Left forelimb (tissue), 1 donor: ENCODE measurements around the gene QRICH2.
"Not testable (repeated sequence)": the region's sequence is repeated elsewhere in the genome, so short reads cannot be mapped to it uniquely, and the experiment has no call there.

Experiments
- DNase-seq: peaks from one replicate; pipeline ENCODE4 v3.0.0-alpha.2; 2018; ENCODE audit warnings: low spot score

QRICH2 gene

GRCh38 chr17:76247304-76247703, 60.8 kb downstream of the QRICH2 start:
- DNase-seq, result no peak

DNA sequence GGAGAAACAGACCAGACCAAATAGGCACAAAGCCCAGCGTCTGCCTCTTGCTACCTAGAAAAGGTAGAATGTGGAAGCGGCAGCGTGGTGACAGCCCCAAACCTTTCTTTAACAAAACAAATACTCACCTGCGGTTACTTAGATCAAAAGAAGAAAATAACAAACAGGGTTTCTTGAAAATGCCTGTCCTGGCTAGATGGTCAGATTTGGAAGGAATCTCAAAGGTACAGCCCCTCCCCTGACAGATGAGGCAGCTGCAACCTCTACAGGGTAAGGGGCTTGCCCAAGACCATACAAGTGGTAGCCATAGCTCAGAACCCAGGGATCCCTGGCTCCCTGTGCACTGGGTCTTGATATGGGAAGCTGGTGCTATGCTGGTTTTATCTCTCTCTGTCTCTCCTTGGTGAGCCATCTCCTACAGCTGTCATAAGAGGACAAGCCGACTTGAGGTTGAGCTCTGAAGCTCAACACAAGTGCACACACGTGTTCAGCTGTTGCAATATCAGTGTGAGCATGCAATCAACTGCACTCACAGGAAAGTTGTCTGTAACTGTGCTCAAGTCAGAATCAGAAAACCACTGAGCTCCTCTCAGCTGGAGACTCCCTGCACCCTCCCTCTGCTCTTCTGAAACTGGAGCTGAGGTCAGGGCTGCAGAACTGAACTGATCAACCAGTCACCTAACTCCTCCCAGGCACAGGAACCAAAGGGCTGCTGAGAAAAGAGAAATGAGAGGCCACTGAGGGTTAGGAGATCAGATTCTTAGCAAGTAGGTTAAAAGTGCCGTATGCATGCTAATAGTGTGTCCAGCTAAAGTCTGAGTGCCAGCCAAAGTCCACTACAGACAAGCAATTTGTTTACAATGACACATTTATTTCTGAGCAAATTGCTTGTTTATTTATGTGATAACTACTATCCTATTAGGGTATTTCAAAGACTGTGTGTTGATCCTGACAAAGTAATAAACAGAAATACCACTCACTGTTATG, 61.7 kb downstream of the QRICH2 start:
- DNase-seq, result no peak

DNA sequence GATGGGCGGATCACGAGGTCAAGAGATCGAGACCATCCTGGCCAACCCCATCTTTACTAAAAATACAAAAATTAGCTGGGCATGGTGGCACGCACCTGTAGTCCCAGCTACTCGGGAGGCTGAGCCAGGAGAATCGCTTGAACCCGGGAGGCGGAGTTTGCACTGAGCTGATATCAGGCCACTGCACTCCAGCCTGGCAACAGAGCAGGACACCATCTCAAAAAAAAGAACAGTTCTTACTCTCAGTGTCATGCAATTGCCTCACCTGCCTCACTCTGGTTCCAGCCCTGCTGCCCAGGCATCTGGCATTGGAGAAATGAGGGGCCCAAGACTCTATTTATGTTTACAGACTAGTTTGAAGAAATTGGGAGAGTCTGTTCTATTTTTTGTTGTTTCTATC, 63.4 kb downstream of the QRICH2 start:
- not testable (repeated sequence) for DNase-seq

- DNase-seq, result no peak
Observed at GRCh38 chr17:76243826-76244679, 64.0 kb downstream of the QRICH2 start.

GRCh38 chr17:76241691-76242255, 66.3 kb downstream of the QRICH2 start:
- DNase-seq, result no peak

DNA sequence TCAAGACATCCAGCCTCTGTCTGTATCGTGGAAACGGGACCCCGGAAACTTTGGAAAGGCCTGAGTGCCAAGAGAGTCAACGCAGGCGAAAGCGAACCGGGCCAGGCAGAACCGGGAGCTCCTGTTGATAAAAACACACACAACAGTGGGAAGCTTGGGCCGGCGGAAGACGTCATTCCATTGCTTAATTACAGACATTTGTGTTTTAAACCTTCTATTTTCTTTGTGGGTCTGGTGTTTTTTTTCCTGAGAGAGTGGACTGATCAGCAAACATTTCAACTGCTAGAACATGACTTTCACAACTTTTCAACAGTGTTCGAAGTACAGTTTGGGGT, 66.9 kb downstream of the QRICH2 start:
- no peak for DNase-seq

- DNase-seq, result peak; percentile 76
Observed at GRCh38 chr17:76240461-76241203, 67.4 kb downstream of the QRICH2 start, which contains the start of gene RNF157. TSS of gene RNF157 (minus strand) at chr17:76240493. CDS start at chr17:76240240, 253 bp downstream.

- DNase-seq, result no peak
Observed at GRCh38 chr17:76239538-76240274, 68.4 kb downstream of the QRICH2 start.

DNA sequence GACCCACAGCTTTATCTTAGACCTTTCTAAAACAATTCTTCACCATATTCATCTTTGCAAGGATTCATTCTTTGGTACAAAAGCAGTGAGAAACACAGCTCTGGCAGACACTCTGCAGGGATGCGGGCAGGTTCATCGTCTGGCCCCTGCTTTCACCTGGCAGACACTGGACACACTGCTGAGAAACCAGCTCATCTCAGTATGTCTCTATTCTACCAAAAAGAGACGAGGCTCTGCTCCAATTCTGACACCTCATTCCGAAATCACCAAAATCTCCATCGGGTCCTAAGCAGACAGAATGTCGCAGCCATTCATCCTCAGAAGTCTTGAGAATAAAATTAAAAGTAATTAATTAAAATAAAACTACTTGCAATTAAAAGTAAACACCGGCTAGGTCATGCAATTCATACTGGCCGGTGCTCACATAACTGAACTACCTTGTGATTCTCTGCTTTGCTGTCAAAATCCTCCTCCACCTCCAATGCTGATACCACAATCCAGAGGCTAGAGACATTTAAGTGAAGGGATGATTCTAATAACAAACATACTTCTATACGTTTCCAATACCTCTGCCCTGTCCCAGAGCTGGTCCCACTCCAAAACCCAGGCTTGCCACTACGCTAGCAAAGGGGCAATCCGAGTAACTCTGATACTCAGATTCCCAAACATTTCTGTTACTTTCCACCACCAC, 69.1 kb downstream of the QRICH2 start:
- DNase-seq, result no peak

GRCh38 chr17:76237859-76238313, 70.2 kb downstream of the QRICH2 start:
- DNase-seq, result no peak

GRCh38 chr17:76236603-76237002, 71.5 kb downstream of the QRICH2 start:
- DNase-seq, result no peak

GRCh38 chr17:76235883-76236282, 72.2 kb downstream of the QRICH2 start:
- DNase-seq, result no peak

DNA sequence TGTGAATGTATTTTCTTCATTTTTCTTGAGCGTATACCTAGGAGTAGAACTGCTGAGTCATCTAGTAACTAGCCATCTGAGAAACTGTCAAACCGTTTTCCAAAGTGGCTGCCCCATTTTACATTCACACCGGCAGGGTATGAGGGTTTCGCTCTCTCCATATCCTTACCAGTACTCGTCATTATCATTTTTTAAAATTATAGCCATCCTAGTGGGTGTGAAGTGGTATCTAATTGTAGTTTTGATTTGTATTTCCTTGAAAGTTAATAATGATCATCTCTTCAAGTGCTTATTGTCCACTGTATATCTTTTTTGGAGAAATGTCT, 73.8 kb downstream of the QRICH2 start:
- no peak for DNase-seq

DNA sequence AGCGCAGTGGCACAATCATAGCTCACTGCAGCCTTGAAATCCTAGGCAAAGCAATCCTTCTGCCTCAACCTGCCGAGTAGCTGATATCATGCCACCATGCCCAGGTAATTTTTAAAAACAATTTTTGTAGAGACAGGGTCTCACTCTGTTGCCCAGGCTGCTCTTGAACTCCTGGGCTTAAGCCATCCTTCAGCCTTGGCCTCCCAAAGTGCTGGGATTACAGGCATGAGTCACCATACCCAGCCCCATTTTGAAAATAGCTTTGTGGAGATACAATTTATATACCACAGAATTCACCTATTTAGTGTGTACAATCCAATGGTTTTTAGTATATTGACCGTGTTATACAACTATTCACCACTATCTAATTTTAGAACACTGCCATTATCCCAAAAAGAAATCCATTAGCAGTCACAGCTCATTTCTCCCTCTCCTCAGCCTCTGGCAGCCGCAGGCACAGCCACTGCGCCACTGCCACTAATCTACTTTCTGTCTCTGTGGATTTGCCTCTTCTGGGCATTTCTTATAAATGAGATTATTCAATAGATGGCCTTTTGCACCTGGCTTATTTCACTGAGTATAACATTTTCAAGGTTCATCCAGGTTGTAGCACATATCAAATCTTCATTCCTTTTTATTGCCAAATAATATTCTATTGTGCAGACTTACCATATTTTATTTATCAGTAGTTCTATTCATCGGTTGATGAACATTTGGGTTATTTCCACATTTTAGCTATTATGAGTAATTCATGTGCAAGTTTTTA, 74.3 kb downstream of the QRICH2 start:
- DNase-seq, result no peak

GRCh38 chr17:76232342-76232741, 75.7 kb downstream of the QRICH2 start:
- DNase-seq, result no peak

GRCh38 chr17:76226749-76227148, 81.3 kb downstream of the QRICH2 start:
- DNase-seq, result not testable (repeated sequence)

DNA sequence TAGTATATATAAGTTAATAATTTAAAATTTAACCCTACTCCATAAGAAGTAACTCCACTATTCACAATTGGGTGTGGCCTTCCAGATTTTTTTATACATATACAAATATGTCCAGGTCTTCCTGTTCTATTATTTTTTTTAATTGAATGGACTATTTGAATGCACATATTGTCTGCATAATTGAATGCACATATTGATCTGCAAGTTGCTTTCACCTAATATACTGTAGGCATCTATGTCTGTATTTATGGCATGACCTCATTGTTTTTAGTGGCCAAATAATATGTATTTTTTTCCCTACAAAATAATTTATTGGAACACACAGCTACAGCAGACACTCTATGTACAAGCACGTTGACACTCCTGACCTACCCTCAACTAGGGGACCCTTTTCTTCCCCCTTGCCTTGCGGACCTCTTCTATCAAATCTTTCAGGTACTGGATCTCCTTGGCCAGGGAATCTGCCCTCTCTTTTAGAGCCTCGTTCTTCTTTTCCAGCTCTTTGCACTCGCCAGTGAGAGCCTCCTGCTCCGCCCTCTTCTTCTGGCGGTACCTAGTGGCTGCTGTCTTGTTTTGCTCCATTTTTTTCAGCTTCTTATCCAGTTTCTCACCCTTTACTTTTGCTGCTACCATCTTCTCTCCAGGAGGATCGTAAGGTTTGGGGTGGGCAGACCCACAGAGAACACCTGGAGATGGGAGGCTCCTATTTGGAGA, 82.5 kb downstream of the QRICH2 start:
- not testable (repeated sequence) for DNase-seq
